Stomach (tissue), 9 donors: ENCODE data around the gene VSIG10L2. TPM values are rescaled to one million over a fixed set of nuclear protein-coding genes. Genes with fewer than 3 reads are reported as not detected.
A peak's percentile ranks its signal among the peaks of the same experiment; 100 is the strongest.

Experiments used
- DNase-seq, 2 donors: peaks; one replicate each; pipeline versions ENCODE4 v3.0.0 to v3.0.0-alpha.2; 2013 to 2019
- H3K27ac ChIP-seq, 5 donors: fragments of 200-600 bp in 4 of 5; sonication (generic) in 4 of 5; one replicate each; pipeline ENCODE4 v1.5.1; 2013 to 2019; ENCODE audit warnings: mild to moderate bottlenecking in 1 of 5, moderate library complexity in 1 of 5
- H3K27me3 ChIP-seq, 3 donors: fragments of 200-600 bp; sonication (generic); one replicate each; pipeline ENCODE4 v1.5.1; 2017 to 2019; ENCODE audit warnings: mixed run types in 1 of 3
- H3K36me3 ChIP-seq, 4 donors: fragments of 200-600 bp; sonication (generic); 1 replicate in 3 of 4; 2 replicates in 1 of 4; pipeline ENCODE4 v1.5.1; 2016 to 2019
- H3K4me1 ChIP-seq, 4 donors: fragments of 200-600 bp; sonication (generic); one replicate each; pipeline ENCODE4 v1.5.1; 2016 to 2019
- H3K4me3 ChIP-seq, 4 donors: fragments of 200-600 bp; sonication (generic) in 3 of 4; one replicate each; pipeline ENCODE4 v1.5.1; 2016 to 2019; ENCODE audit warnings: mild to moderate bottlenecking in 1 of 4
- H3K9me3 ChIP-seq, 4 donors: fragments of 200-600 bp; sonication (generic); one replicate each; pipeline ENCODE4 v1.5.1; 2016 to 2019
- CTCF ChIP-seq, 7 experiments: fragments of 450-650 bp in 4 of 7; fragments of 200-600 bp in 3 of 7; sonication (generic) in 3 of 7; IDR thresholded peaks; one replicate each; pipeline ENCODE4 v1.5.1; 2016 to 2019; ENCODE audit warnings: antibody characterized with exemption in 7 of 7, control low read depth in 2 of 7, mild to moderate bottlenecking in 1 of 7
- EP300 ChIP-seq: sonication (generic); formaldehyde crosslinking; IDR thresholded peaks from one replicate; pipeline ENCODE4 v1.6.1; 2017; ENCODE audit warnings: antibody characterized with exemption
- POLR2A ChIP-seq, 4 donors: fragments of 450-650 bp; IDR thresholded peaks; one replicate each; pipeline ENCODE4 v1.6.1; 2016; ENCODE audit warnings: antibody characterized with exemption in 4 of 4, control low read depth in 2 of 4, mild to moderate bottlenecking in 1 of 4, moderate library complexity in 1 of 4
- POLR2AphosphoS5 ChIP-seq, 3 donors: sonication (generic); formaldehyde crosslinking; IDR thresholded peaks; one replicate each; pipeline ENCODE4 v1.6.1; 2016; ENCODE audit warnings: antibody characterized with exemption in 3 of 3
- WGBS, 5 donors: extraction: QIAGEN DNeasy Blood & Tissue Kit in 3 of 5; methylation state at CpG; one replicate each; pipeline versions ENCODE4 v1.1.5 to v1.1.7; 2013 to 2018; 5-methylcytosine and 5-hydroxymethylcytosine counted together
- intact Hi-C: fragments of 100-400 bp; cut with DNase I; formaldehyde crosslinking; loops from one replicate; pipeline ENCODE4 v1.15.1; 2023; ENCODE audit warnings: low total_unique reads
- polyA plus RNA-seq, 3 donors: library from polyadenylated mRNA; stranded (reverse); fragments of 200-250 nt; gene quantifications; one replicate each; pipeline ENCODE4 v1.2.3, GENCODE V29; 2013
- total RNA-seq, 5 donors: library from RNA; depleted of rRNA; stranded (reverse); fragments of >200 nt; gene quantifications; one replicate each; pipeline versions ENCODE4 v1.1.0 to v1.2.3, GENCODE V29; 2014 to 2016
- donor health status: healthy with polysubstance abuse.
- donor health status: Bipolar disorder and iron deficiency.
- donor health status: healthy.

VSIG10L2 gene
- total and polyA plus RNA-seq, 8 donors, result 0.35 to 1.4 TPM; not detected in 6

- intact Hi-C loops, result no loop called here
- Histone ChIP-seq H3K4me1 (no peaks in the 10 kb centered on the region), H3K4me3 (no peak overlapping the region), H3K27me3 (peaks cover 0 to 23% (median 5%) of the 10 kb centered on the region in 3 donors), H3K9me3 (no peaks in the 10 kb centered on the region), H3K36me3 (no peaks in the 10 kb centered on the region), H3K27ac (no peak overlapping the region)
- DNase-seq, result no peak
- 92 to 96% (median 95%) methylated on average over 8 of the region's 8 CpGs for WGBS, 5 donors
- TF ChIP-seq POLR2A (IDR thresholded peaks at IDR 0.05) (no peak), EP300 (no peak), CTCF (IDR thresholded peaks at IDR 0.05) (no peak), POLR2AphosphoS5 (IDR thresholded peaks at IDR 0.05) (no peak)
These were observed 11.4 kb upstream of the VSIG10L2 start for GRCh38 chr11:125934473-125934872.

- H3K36me3 ChIP-seq, result no peaks in the 10 kb centered on the region
- no peaks in the 10 kb centered on the region for H3K4me1 ChIP-seq
- no peaks in the 10 kb centered on the region for H3K9me3 ChIP-seq
- no peak for DNase-seq
- intact Hi-C loops, result loop anchor here (5.0 kb wide), 1 partner anchor 252 kb away; no protein-coding TSS in a partner anchor
- H3K4me3 ChIP-seq, result no peak overlapping the region
- H3K27ac ChIP-seq, result no peak overlapping the region
- no peak for TF ChIP-seq CTCF (IDR thresholded peaks at IDR 0.05)
- no peak for TF ChIP-seq POLR2A (IDR thresholded peaks at IDR 0.05)
- no peak for TF ChIP-seq POLR2AphosphoS5 (IDR thresholded peaks at IDR 0.05)
- 86 to 98% (median 95%) methylated on average over 2 of the region's 2 CpGs for WGBS, 5 donors
- H3K27me3 ChIP-seq, result peaks cover 0 to 17% (median 5%) of the 10 kb centered on the region in 3 donors
These were observed 10.8 kb upstream of the VSIG10L2 start for GRCh38 chr11:125935056-125935455.

- no peak overlapping the region for H3K4me3 ChIP-seq
- intact Hi-C loops, result loop anchor here (5.0 kb wide), 1 partner anchor 252 kb away; no protein-coding TSS in a partner anchor
- 56 to 65% (median 61%) methylated on average over 12 of the region's 12 CpGs for WGBS, 5 donors
- H3K9me3 ChIP-seq, result no peaks in the 10 kb centered on the region
- TF ChIP-seq CTCF (IDR thresholded peaks at IDR 0.05), result no peak
- TF ChIP-seq EP300, result no peak
- no peak for TF ChIP-seq POLR2A (IDR thresholded peaks at IDR 0.05)
- no peak for TF ChIP-seq POLR2AphosphoS5 (IDR thresholded peaks at IDR 0.05)
- no peak overlapping the region for H3K27ac ChIP-seq
- H3K27me3 ChIP-seq, result peaks cover 0 to 11% (median 5%) of the 10 kb centered on the region in 3 donors
- peak; percentile 9 to 46 for DNase-seq
- no peaks in the 10 kb centered on the region for H3K36me3 ChIP-seq
- H3K4me1 ChIP-seq, result no peaks in the 10 kb centered on the region
These were observed 10.1 kb upstream of the VSIG10L2 start for GRCh38 chr11:125935618-125936199.

GRCh38 chr11:125938418-125938817 is 7.4 kb upstream of the VSIG10L2 start:
- DNase-seq, result peak; percentile 3 to 17
- Histone ChIP-seq H3K4me1 (peaks cover 0 to 6% (median 3%) of the 10 kb centered on the region in 4 donors), H3K27ac (no peak overlapping the region), H3K36me3 (no peaks in the 10 kb centered on the region), H3K4me3 (no peak overlapping the region), H3K9me3 (no peaks in the 10 kb centered on the region), H3K27me3 (peaks cover 0 to 4% (median 0%) of the 10 kb centered on the region in 3 donors)
- intact Hi-C loops, result loop anchor here (5.0 kb wide), 1 partner anchor 249 kb away; no protein-coding TSS in a partner anchor
- TF ChIP-seq CTCF (IDR thresholded peaks at IDR 0.05), result no peak
- TF ChIP-seq EP300, result no peak
- no peak for TF ChIP-seq POLR2A (IDR thresholded peaks at IDR 0.05)
- TF ChIP-seq POLR2AphosphoS5 (IDR thresholded peaks at IDR 0.05), result no peak
- WGBS, 5 donors, result 79 to 91% (median 86%) methylated on average over 5 of the region's 5 CpGs
